Sigmoid colon (tissue), 7 donors: ENCODE data around the gene GRID2. TPM values are rescaled to one million over a fixed set of nuclear protein-coding genes. Genes with fewer than 3 reads are reported as not detected.

Experiments used
- DNase-seq: peaks from one replicate; pipeline ENCODE4 v3.0.0-alpha.2; 2019
- H3K27ac ChIP-seq, 4 donors: fragments of 200-600 bp; sonication (generic); one replicate each; pipeline ENCODE4 v1.5.1; 2016 to 2019; ENCODE audit warnings: mild to moderate bottlenecking in 1 of 4
- H3K27me3 ChIP-seq, 3 donors: fragments of 200-600 bp; sonication (generic); one replicate each; pipeline ENCODE4 v1.5.1; 2019; ENCODE audit warnings: mild to moderate bottlenecking in 1 of 3
- H3K36me3 ChIP-seq, 4 donors: fragments of 200-600 bp; sonication (generic); one replicate each; pipeline ENCODE4 v1.5.1; 2016 to 2019
- H3K4me1 ChIP-seq, 4 donors: fragments of 200-600 bp; sonication (generic); one replicate each; pipeline ENCODE4 v1.5.1; 2017 to 2019
- H3K4me3 ChIP-seq, 4 donors: fragments of 200-600 bp; sonication (generic); one replicate each; pipeline ENCODE4 v1.5.1; 2017 to 2019; ENCODE audit warnings: mild to moderate bottlenecking in 2 of 4, moderate library complexity in 1 of 4
- H3K9me3 ChIP-seq, 4 donors: fragments of 200-600 bp in 3 of 4; sonication (generic) in 3 of 4; one replicate each; pipeline versions ENCODE4 v1.5.1 to v1.6.1; 2013 to 2019
- EP300 ChIP-seq, 4 donors: sonication (generic); formaldehyde crosslinking; IDR thresholded peaks; one replicate each; pipeline ENCODE4 v1.6.1; 2017; ENCODE audit warnings: antibody characterized with exemption in 4 of 4
- POLR2A ChIP-seq, 2 donors: fragments of 450-650 bp; IDR thresholded peaks; one replicate each; pipeline ENCODE4 v1.6.1; 2016; ENCODE audit warnings: antibody characterized with exemption in 2 of 2, mild to moderate bottlenecking in 2 of 2, moderate library complexity in 2 of 2
- POLR2AphosphoS5 ChIP-seq, 4 donors: sonication (generic); formaldehyde crosslinking; IDR thresholded peaks; one replicate each; pipeline ENCODE4 v1.6.1; 2017; ENCODE audit warnings: antibody characterized with exemption in 4 of 4
- WGBS, 2 donors: extraction: QIAGEN DNeasy Blood & Tissue Kit; methylation state at CpG; one replicate each; pipeline ENCODE4 v1.1.7; 2013; 5-methylcytosine and 5-hydroxymethylcytosine counted together
- intact Hi-C: fragments of 100-400 bp; cut with DNase I; formaldehyde crosslinking; loops from one replicate; pipeline ENCODE4 v1.15.1; 2023
- polyA plus RNA-seq, 3 donors: library from polyadenylated mRNA; stranded (reverse); fragments of 200-250 nt; gene quantifications; one replicate each; pipeline ENCODE4 v1.2.3, GENCODE V29; 2013
- total RNA-seq, 4 donors: library from RNA; depleted of rRNA; stranded (reverse); fragments of >200 nt; gene quantifications; one replicate each; pipeline ENCODE4 v1.1.0, GENCODE V29; 2016
- TF ChIP-seq, protein P1 (sequence below), 4 experiments: fragments of 450-650 bp in 3 of 4; fragments of 200-600 bp in 1 of 4; IDR thresholded peaks; one replicate each; pipeline ENCODE4 v1.5.1; 2016 to 2019; ENCODE audit warnings: antibody characterized with exemption in 4 of 4, mild to moderate bottlenecking in 3 of 4, moderate library complexity in 2 of 4
- donor health status: healthy with polysubstance abuse.
- donor health status: Bipolar disorder and iron deficiency.
- donor health status: healthy.

Gene GRID2
- total and polyA plus RNA-seq, 7 donors = 0.04 to 1.9 (median 0.28) TPM; not detected in 2

GRCh38 chr4:93761286-93761685 lies 1457.5 kb downstream of the GRID2 start:
- no peak for TF ChIP-seq POLR2AphosphoS5 (IDR thresholded peaks at IDR 0.05)
- no peak for TF ChIP-seq POLR2A (IDR thresholded peaks at IDR 0.05)
- TF ChIP-seq EP300 (IDR thresholded peaks at IDR 0.05) = no peak
- TF ChIP-seq, protein P1, sequence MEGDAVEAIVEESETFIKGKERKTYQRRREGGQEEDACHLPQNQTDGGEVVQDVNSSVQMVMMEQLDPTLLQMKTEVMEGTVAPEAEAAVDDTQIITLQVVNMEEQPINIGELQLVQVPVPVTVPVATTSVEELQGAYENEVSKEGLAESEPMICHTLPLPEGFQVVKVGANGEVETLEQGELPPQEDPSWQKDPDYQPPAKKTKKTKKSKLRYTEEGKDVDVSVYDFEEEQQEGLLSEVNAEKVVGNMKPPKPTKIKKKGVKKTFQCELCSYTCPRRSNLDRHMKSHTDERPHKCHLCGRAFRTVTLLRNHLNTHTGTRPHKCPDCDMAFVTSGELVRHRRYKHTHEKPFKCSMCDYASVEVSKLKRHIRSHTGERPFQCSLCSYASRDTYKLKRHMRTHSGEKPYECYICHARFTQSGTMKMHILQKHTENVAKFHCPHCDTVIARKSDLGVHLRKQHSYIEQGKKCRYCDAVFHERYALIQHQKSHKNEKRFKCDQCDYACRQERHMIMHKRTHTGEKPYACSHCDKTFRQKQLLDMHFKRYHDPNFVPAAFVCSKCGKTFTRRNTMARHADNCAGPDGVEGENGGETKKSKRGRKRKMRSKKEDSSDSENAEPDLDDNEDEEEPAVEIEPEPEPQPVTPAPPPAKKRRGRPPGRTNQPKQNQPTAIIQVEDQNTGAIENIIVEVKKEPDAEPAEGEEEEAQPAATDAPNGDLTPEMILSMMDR (IDR thresholded peaks at IDR 0.05) = no peak
- WGBS, 2 donors = 65 to 75% methylated on average over 1 of the region's 1 CpG
- no peak overlapping the region for H3K27ac ChIP-seq
- H3K4me3 ChIP-seq = no peak overlapping the region
- no peaks in the 10 kb centered on the region for H3K27me3 ChIP-seq
- no peak for DNase-seq
- no peaks in the 10 kb centered on the region for H3K9me3 ChIP-seq
- intact Hi-C loops = no loop called here
- no peaks in the 10 kb centered on the region for H3K4me1 ChIP-seq
- no peaks in the 10 kb centered on the region for H3K36me3 ChIP-seq

DNA sequence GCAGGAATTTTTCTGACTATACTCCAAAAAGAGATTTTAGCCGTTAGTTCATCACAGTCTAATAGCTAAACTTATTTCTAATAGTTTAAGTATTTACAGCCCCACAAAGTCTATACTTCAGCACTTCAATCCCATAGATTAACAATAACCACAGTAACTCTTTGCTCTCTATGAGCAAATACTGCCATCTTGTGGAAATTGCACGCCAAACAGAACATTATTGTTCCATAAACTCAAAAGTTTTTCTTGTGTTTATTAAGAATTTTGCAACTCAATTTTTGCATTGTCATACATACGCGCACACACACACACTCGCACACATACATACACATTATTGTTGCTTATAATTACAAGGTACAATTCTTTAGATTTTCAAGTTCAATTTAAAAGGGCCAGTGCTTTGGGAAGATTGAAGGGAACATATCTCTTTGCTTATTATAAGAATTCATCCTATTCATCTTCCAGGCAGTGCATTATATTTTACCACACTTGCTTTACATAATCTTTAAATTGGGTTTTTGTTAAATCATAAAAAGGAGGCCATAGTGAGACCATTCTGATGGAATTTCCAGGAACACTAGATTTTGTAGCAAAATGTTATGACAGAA lies 1461.0 kb downstream of the GRID2 start:
- intact Hi-C loops = no loop called here
- DNase-seq = no peak
- H3K4me3 ChIP-seq = no peak overlapping the region
- H3K36me3 ChIP-seq = no peaks in the 10 kb centered on the region
- H3K27ac ChIP-seq = no peak overlapping the region
- H3K4me1 ChIP-seq = no peaks in the 10 kb centered on the region
- no peaks in the 10 kb centered on the region for H3K27me3 ChIP-seq
- WGBS, 2 donors = 2 to 3% methylated on average over 5 of the region's 5 CpGs
- TF ChIP-seq, protein P1 (IDR thresholded peaks at IDR 0.05) = peak in 3 of 4 experiments; percentile 38 to 67 (median 48)
- TF ChIP-seq EP300 (IDR thresholded peaks at IDR 0.05) = no peak
- H3K9me3 ChIP-seq = no peaks in the 10 kb centered on the region

- intact Hi-C loops = no loop called here
- no peak for TF ChIP-seq EP300 (IDR thresholded peaks at IDR 0.05)
- TF ChIP-seq POLR2A (IDR thresholded peaks at IDR 0.05) = no peak
- no peak for TF ChIP-seq POLR2AphosphoS5 (IDR thresholded peaks at IDR 0.05)
- Histone ChIP-seq H3K9me3 (no peaks in the 10 kb centered on the region), H3K27me3 (no peaks in the 10 kb centered on the region), H3K27ac (no peak overlapping the region), H3K36me3 (no peaks in the 10 kb centered on the region), H3K4me1 (no peaks in the 10 kb centered on the region), H3K4me3 (no peak overlapping the region)
- 70 to 80% methylated on average over 5 of the region's 5 CpGs for WGBS, 2 donors
- DNase-seq = no peak
These were observed 1464.2 kb downstream of the GRID2 start for GRCh38 chr4:93767917-93768316.

GRCh38 chr4:93770201-93770600 lies 1466.4 kb downstream of the GRID2 start:
- DNase-seq = no peak
- Histone ChIP-seq H3K36me3 (no peaks in the 10 kb centered on the region), H3K4me3 (no peak overlapping the region), H3K9me3 (no peaks in the 10 kb centered on the region), H3K4me1 (no peaks in the 10 kb centered on the region), H3K27me3 (no peaks in the 10 kb centered on the region), H3K27ac (no peak overlapping the region)
- TF ChIP-seq, protein P1 (IDR thresholded peaks at IDR 0.05) = no peak
- TF ChIP-seq EP300 (IDR thresholded peaks at IDR 0.05) = no peak
- TF ChIP-seq POLR2AphosphoS5 (IDR thresholded peaks at IDR 0.05) = no peak
- no peak for TF ChIP-seq POLR2A (IDR thresholded peaks at IDR 0.05)
- WGBS, 2 donors = 91 to 94% methylated on average over 1 of the region's 1 CpG
- intact Hi-C loops = no loop called here

- no peak overlapping the region for H3K4me3 ChIP-seq
These were observed 1468.1 kb downstream of the GRID2 start for GRCh38 chr4:93771640-93772411.

More at GRCh38 chr4:93771640-93772411, 1468.1 kb downstream of the GRID2 start:
- Histone ChIP-seq H3K4me1 (no peaks in the 10 kb centered on the region), H3K9me3 (no peaks in the 10 kb centered on the region), H3K27ac (no peak overlapping the region), H3K36me3 (no peaks in the 10 kb centered on the region), H3K27me3 (no peaks in the 10 kb centered on the region)
- no peak for DNase-seq
- no peak for TF ChIP-seq POLR2AphosphoS5 (IDR thresholded peaks at IDR 0.05)
- TF ChIP-seq EP300 (IDR thresholded peaks at IDR 0.05) = no peak
- TF ChIP-seq, protein P1 (IDR thresholded peaks at IDR 0.05) = no peak
- TF ChIP-seq POLR2A (IDR thresholded peaks at IDR 0.05) = no peak
- 8 to 54% methylated on average over 8 of the region's 8 CpGs for WGBS, 2 donors
- intact Hi-C loops = no loop called here
